GM12873 (cell line): ENCODE data around the gene SNRPA.

Source experiments
- CTCF ChIP-seq: IDR thresholded peaks from 2 replicates; pipeline ENCODE4 v1.5.1; 2012; ENCODE audit warnings: low read depth, mild to moderate bottlenecking, moderate library complexity, low read length, control low read depth; ENCODE audit not compliant: insufficient read depth; ENCODE audit errors: missing control alignments

SNRPA gene

DNA sequence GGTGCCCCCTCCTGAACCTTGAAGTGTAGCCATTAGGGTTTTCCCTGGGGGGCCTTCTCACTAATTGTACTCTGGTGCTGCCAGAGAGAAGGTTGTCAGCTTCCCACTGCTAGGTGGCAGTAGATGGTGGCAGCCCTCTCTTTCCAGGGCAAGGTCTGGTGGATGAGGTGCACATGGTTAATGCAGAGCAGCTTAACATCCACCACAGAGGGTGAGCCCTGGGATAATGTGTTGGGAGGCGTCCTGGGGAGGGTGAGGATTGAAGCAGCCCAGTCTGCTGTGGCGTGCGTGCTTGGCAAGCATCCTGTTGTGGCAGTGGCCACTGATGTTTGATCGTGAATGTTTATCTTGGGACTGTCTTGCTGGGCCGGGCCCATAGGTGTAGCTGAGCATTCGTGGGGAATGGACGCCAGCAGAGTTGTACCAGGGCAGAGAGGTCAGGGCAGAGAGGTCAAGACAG is 53.8 kb downstream of the SNRPA start:
- TF ChIP-seq CTCF = no peak

DNA sequence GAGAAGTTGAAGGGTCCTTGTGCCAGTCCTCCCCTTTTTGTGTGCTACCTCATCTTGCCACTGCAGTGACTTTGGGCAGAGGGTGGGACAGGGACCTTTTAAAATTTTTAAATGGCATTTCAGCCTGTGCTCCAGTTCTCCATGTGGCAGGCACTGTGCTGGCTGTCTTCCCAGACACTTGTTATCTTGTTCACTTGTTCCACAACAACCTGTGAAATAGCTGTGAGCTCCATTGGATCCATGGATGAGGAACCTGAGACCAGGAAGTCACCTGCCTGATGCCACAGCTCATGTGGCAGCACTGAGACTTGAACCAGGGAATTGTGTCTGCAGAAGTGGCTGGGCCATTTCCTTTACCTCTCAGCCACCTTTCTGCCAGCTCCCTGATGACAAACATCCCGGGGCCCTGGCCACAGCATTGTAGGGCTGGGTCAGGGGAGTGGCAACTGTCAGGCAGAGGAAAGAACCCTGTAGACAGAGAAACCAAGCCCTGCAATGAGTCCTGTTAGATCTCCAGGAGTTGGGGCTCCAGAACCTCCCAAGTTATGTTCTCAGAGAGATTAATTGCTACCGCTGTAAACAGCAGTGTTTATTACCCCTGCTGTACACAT is 54.4 kb downstream of the SNRPA start:
- TF ChIP-seq CTCF = no peak

- TF ChIP-seq CTCF = peak; percentile 90
Observed at GRCh38 chr19:40806423-40807146, 55.6 kb downstream of the SNRPA start.

GRCh38 chr19:40807147-40808020 is 56.4 kb downstream of the SNRPA start:
- TF ChIP-seq CTCF = peak; percentile 45

GRCh38 chr19:40808021-40808325 is 57.0 kb downstream of the SNRPA start:
- no peak for TF ChIP-seq CTCF

GRCh38 chr19:40808497-40808896 is 57.5 kb downstream of the SNRPA start:
- TF ChIP-seq CTCF = no peak

DNA sequence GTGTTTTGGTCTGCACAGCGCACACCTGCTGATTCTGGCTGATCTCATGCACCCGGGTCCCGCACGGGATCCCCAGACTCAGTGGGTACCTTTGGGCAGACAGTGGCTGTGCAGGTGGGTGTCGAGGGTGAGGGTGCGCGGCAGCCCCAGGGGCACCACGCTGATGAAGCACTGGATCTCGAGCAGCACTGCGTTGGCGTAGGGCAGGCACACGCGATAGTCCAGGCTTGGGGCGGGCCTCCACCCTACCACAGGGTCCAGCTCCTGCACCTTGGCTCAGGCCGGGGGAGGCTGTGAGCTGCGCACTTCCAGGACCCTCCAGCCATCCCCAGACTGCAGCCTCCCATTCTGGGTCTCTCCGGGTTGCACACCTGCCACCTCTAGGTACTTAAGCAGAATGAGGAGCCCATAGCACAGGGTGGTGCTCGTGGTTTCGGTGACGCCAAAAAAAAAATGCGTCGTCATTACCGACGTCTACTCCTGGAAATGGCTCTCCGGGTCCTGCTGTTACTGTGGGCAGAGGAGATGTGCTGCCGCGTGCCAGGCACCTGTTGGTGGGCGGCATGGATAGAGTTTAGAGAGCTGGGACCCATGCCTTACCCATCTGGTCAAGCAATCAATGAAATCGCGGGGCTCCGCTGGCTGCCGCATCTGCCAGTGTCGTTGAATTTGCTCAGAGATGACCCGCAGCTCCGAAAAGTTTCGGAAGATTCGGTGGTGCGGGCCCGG is 58.5 kb downstream of the SNRPA start:
- no peak for TF ChIP-seq CTCF
